GM18867 (cell line): Measurements from ENCODE around the gene ANAPC1.
"Not testable (repeated sequence)": the region's sequence is repeated elsewhere in the genome, so short reads cannot be mapped to it uniquely, and the experiment has no call there.

Experiments
- ATAC-seq: cut with Tn5 transposase; IDR thresholded peaks from one replicate; pipeline ENCODE4 v1.9.1; 2021; ENCODE audit warnings: mild to moderate bottlenecking, moderate library complexity; ENCODE audit not compliant: unreplicated experiment

Gene ANAPC1

GRCh38 chr2:111747410-111748115, 136.4 kb downstream of the ANAPC1 start:
- peak; percentile 92 for ATAC-seq

- ATAC-seq: not testable (repeated sequence)
These were observed 139.2 kb downstream of the ANAPC1 start for GRCh38 chr2:111744751-111745150.

DNA sequence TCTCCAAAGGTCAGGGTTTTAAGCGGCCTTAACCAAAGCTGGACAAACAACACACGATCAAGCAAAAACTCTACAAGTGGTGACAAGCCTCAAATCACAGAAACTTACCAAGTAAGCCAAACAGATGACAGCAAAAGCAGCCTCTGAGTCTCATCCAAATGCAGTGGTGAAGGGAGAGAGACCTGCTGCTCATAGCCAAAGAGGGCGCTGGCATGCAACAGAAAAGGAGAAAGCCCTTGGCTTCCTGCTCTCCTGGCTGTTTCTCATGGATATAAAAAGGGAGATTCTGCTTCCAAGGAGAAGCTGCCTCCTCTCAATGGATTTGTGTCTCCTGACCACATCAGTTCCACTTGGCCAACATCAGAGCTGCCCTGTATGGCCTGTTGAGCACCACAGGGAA, 142.5 kb downstream of the ANAPC1 start:
- ATAC-seq: not testable (repeated sequence)

DNA sequence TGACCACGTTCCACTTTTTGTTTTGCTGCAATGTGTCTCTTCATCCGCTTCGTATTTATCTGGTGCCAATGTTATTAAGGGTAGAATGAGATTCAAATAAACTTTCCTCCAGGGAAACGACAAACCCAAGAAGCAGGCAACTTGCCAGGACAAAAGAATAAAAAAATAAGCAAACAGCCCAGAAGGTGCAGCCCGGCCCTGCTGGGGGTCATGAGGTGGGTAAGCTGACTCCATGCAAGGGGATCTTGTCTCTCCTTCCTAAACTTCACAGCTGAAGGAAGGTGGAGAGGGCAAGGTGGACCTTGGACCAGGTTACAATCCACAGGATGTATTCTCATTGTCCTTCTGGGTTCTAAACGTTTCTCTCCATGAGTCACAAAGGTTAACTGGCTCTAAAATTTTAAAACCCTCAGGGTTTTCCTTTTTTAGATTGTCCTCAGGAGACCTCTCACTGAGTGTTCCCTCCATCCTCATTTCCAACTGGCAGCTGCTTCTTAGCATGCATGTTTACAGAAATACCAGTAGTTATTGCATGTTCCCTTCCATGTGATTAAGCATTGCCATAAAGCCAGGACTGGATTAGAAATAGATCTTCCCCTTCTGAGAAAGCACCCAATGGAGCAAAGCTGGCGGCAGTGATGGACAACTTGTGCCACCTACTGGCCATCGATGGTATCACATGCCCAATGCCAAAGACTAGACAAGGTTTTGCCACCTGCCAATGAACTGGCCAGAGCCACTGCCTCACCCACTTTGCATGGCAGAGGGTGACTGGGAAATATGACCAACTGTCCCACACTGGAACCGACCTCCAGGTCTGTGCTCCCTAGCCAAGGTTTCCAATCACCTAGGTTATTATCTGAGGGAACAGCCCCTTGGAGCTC, 147.9 kb downstream of the ANAPC1 start:
- peak; percentile 70 for ATAC-seq

DNA sequence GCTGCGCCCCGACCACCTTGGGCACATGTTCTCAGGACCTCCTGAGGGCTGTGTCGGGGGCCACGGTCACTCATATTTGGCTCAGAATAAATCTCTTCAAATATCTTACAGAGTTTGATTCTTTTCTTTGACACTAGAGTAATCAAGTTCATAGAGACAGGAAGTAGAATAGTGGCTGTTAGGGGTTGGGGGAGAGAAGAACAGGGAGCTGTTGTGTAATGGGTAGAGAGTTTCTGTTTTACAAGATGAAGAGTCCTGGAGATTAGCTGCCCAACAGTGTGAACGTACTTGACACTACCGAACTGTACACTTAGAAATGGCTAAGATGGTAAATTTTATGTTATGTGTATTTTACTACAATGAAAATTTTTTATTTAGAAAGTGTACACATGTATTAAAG, 148.6 kb downstream of the ANAPC1 start:
- ATAC-seq: not testable (repeated sequence)

DNA sequence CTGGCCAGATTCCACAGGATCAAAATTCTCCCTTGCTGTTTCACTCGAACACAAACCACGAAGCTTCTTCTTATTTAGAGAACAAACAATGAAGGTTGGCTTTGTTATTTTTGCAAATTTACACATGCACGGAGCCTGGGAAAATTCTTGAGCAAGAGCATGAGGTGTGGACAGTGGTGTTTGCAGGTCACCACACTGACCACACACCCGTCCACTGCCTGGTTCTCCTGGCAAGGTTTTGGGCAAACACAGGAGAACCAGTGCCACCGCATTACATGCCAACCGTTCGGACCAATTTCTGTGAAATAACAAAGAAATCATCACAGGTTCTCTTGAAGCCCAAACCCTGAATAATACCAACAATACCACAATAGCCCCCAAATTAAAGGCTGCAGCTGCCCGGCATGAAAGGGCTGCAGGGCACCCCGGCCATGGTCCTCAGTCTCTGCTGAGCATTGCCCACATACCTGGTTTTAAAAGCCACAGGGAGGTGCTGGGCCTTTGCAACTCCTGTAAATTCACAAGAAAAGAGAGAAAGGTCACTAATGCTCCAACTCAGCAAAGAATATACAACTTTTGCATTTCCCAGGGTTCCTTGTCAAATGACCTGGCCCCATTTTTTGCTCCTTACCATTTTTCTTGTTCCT, 154.1 kb downstream of the ANAPC1 start:
- ATAC-seq: not testable (repeated sequence)

GRCh38 chr2:111727611-111728110, 156.3 kb downstream of the ANAPC1 start:
- ATAC-seq: not testable (repeated sequence)

- ATAC-seq: not testable (repeated sequence)
These were observed 158.3 kb downstream of the ANAPC1 start for GRCh38 chr2:111725742-111726141.

- ATAC-seq: not testable (repeated sequence)
These were observed 164.4 kb downstream of the ANAPC1 start for GRCh38 chr2:111719610-111720009.
